Measurements from ENCODE around the gene REEP6.
A peak's percentile ranks its signal among the peaks of the same experiment; 100 is the strongest.

The REEP6 gene

GRCh38 chr19:1456121-1456900 is 34.7 kb upstream of the REEP6 start:
- no peak for DNase-seq (ENCODE audit: low read depth, low spot score)

- DNase-seq (ENCODE audit: low read depth, low spot score): no peak
Observed at GRCh38 chr19:1457031-1457739, 33.8 kb upstream of the REEP6 start.

- no peak for DNase-seq (ENCODE audit: low read depth, low spot score)
Observed at GRCh38 chr19:1457892-1458291, 33.1 kb upstream of the REEP6 start.

GRCh38 chr19:1459479-1459878 is 31.5 kb upstream of the REEP6 start:
- DNase-seq (ENCODE audit: low read depth, low spot score): no peak

- no peak for DNase-seq (ENCODE audit: low read depth, low spot score)
Observed at GRCh38 chr19:1460033-1460995, 30.7 kb upstream of the REEP6 start.

- no peak for DNase-seq (ENCODE audit: low read depth, low spot score)
Observed at GRCh38 chr19:1461862-1462261, 29.1 kb upstream of the REEP6 start.

- DNase-seq (ENCODE audit: low read depth, low spot score): no peak
Observed at GRCh38 chr19:1465191-1466016, 25.6 kb upstream of the REEP6 start.

- DNase-seq (ENCODE audit: low read depth, low spot score): no peak
Observed at GRCh38 chr19:1466018-1466460, 24.9 kb upstream of the REEP6 start.

GRCh38 chr19:1466461-1467214 is 24.3 kb upstream of the REEP6 start:
- DNase-seq (ENCODE audit: low read depth, low spot score): no peak

- DNase-seq (ENCODE audit: low read depth, low spot score): no peak
Observed at GRCh38 chr19:1467215-1467489, 23.8 kb upstream of the REEP6 start.

GRCh38 chr19:1467490-1468273 is 23.3 kb upstream of the REEP6 start:
- no peak for DNase-seq (ENCODE audit: low read depth, low spot score)

GRCh38 chr19:1468274-1468820 is 22.6 kb upstream of the REEP6 start:
- DNase-seq (ENCODE audit: low read depth, low spot score): no peak

- no peak for DNase-seq (ENCODE audit: low read depth, low spot score)
Observed at GRCh38 chr19:1468821-1469254, 22.1 kb upstream of the REEP6 start.

GRCh38 chr19:1469255-1470054 is 21.5 kb upstream of the REEP6 start:
- DNase-seq (ENCODE audit: low read depth, low spot score): no peak

- no peak for DNase-seq (ENCODE audit: low read depth, low spot score)
Observed at GRCh38 chr19:1470055-1470304, 21.0 kb upstream of the REEP6 start.

- DNase-seq (ENCODE audit: low read depth, low spot score): peak; percentile 51
Observed at GRCh38 chr19:1470305-1471009, 20.5 kb upstream of the REEP6 start.

GRCh38 chr19:1471010-1471514 is 19.9 kb upstream of the REEP6 start:
- DNase-seq (ENCODE audit: low read depth, low spot score): no peak

Data from activated naive CD8-positive, alpha-beta T cell treated with anti-CD3 and anti-CD28 coated beads, Interleukin-2, amount 50 U/mL, for 16 hours (primary cell).